Uterus (tissue), 2 donors: ENCODE measurements around the gene PDCD1LG2.

ENCODE experiments used
- POLR2A ChIP-seq, 2 donors: fragments of 450-650 bp; IDR thresholded peaks; one replicate each; pipeline ENCODE4 v1.6.1; 2016; ENCODE audit warnings: antibody characterized with exemption in 2 of 2, mild to moderate bottlenecking in 1 of 2, moderate library complexity in 1 of 2
- TF ChIP-seq, protein P1 (sequence below), 4 experiments: fragments of 200-600 bp in 2 of 4; fragments of 450-650 bp in 2 of 4; sonication (generic) in 2 of 4; IDR thresholded peaks; one replicate each; pipeline ENCODE4 v1.5.1; 2016 to 2019; ENCODE audit warnings: antibody characterized with exemption in 4 of 4, mild to moderate bottlenecking in 2 of 4, moderate library complexity in 1 of 4

DNA sequence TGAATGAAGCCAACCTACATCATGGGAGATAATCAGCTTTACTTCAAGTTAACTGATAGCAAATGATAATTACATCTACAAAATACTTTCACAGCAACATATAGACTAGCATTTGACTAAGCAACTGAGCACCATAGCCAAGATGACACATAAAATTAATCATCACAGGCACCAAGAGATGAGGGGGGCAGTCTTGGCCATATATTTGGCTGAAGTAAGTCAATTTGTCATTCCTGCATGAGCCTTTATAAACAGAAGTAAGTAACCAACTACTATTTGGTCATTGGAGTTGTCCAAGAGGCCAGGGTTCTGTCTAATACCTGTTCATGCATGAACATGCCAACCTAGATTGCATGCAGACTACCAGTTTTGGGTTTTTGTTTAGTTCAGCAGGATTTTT, 53.6 kb downstream of the PDCD1LG2 start:
- TF ChIP-seq, protein P1, sequence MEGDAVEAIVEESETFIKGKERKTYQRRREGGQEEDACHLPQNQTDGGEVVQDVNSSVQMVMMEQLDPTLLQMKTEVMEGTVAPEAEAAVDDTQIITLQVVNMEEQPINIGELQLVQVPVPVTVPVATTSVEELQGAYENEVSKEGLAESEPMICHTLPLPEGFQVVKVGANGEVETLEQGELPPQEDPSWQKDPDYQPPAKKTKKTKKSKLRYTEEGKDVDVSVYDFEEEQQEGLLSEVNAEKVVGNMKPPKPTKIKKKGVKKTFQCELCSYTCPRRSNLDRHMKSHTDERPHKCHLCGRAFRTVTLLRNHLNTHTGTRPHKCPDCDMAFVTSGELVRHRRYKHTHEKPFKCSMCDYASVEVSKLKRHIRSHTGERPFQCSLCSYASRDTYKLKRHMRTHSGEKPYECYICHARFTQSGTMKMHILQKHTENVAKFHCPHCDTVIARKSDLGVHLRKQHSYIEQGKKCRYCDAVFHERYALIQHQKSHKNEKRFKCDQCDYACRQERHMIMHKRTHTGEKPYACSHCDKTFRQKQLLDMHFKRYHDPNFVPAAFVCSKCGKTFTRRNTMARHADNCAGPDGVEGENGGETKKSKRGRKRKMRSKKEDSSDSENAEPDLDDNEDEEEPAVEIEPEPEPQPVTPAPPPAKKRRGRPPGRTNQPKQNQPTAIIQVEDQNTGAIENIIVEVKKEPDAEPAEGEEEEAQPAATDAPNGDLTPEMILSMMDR (IDR thresholded peaks at IDR 0.05) = no peak
- no peak for TF ChIP-seq POLR2A (IDR thresholded peaks at IDR 0.05)
